K562 (cell line): ENCODE results near the gene SLC2A9. TPM values are rescaled to one million over a fixed set of nuclear protein-coding genes. Genes with fewer than 3 reads are reported as not detected.

ENCODE experiments used
- ATAC-seq: fragments of 200-7000 bp; cut with Tn5 transposase; 3 replicates; pipeline ENCODE4 v1.9.1; 2020; ENCODE audit warnings: moderate library complexity
- BruUV-seq: library from RNA; stranded (reverse); fragments of 400-500 nt; replicated peaks from 2 replicates; lab custom pipeline; 2021; lab: Mats Ljungman, UMichigan
- CTCF ChIA-PET: fragments of 300-600 bp; formaldehyde crosslinking; extraction: SDS; loops from one replicate; lab custom pipeline; 2021; ENCODE audit warnings: low intra/inter-chr PET ratio; lab: Yijun Ruan, JAX
- POLR2A ChIA-PET: fragments of 300-600, 350-650 bp; sonication (Branson Sonifier 250); formaldehyde crosslinking; extraction: SDS; loops from one replicate; lab custom pipeline; 2021; ENCODE audit warnings: antibody characterized with exemption, inconsistent platforms; lab: Yijun Ruan, JAX
- DNase-seq, 4 experiments: peaks; one replicate each; pipeline versions ENCODE4 v3.0.0 to v3.0.0-alpha.2; 2011 to 2018; ENCODE audit warnings: low spot score in 3 of 4, mixed read lengths in 3 of 4; ENCODE audit errors: extremely low read depth in 1 of 4
- FAIRE-seq: peaks from 2 replicates; lab custom pipeline; 2011; peaks lifted over from hg19 to GRCh38; lab: Jason Lieb, UNC
- H2AFZ ChIP-seq: 2 replicates; pipeline ENCODE4 v1.6.0; 2011; ENCODE audit warnings: low read depth, low read length, control low read depth, inconsistent platforms
- H3K27ac ChIP-seq: fragments of 200-600 bp; 3 replicates; pipeline ENCODE4 v1.8.0; 2011; ENCODE audit warnings: low read depth, mild to moderate bottlenecking, control low read depth, inconsistent platforms, low read length, moderate library complexity, mixed read lengths; ENCODE audit errors: extremely low read depth
- H3K27me3 ChIP-seq, 2 experiments: fragments of 300-600 bp in 1 of 2; 2 replicates in 1 of 2; 3 replicates in 1 of 2; pipeline versions ENCODE4 v1.6.0 to v1.8.0; 2011; ENCODE audit warnings: inconsistent platforms in 2 of 2, low read length in 2 of 2, mild to moderate bottlenecking in 1 of 2, mixed read lengths in 1 of 2, moderate library complexity in 1 of 2; ENCODE audit not compliant: control insufficient read depth in 2 of 2, insufficient read depth in 2 of 2
- H3K36me3 ChIP-seq: fragments of 300-600 bp; 3 replicates; pipeline ENCODE4 v1.8.0; 2011; ENCODE audit warnings: mild to moderate bottlenecking, low read length, inconsistent platforms; ENCODE audit not compliant: control insufficient read depth, insufficient read depth
- H3K4me1 ChIP-seq, 2 experiments: fragments of 200-600 bp in 1 of 2; replicated peaks in 1 of 2; 2 replicates in 1 of 2; 3 replicates in 1 of 2; pipeline versions ENCODE4 v1.5.1 to v1.8.0; 2011; ENCODE audit warnings: inconsistent platforms in 2 of 2, low read length in 2 of 2, mild to moderate bottlenecking in 1 of 2, mixed read lengths in 1 of 2, moderate library complexity in 1 of 2; ENCODE audit not compliant: control insufficient read depth in 2 of 2, insufficient read depth in 2 of 2
- H3K4me2 ChIP-seq: 2 replicates; pipeline ENCODE4 v1.6.1; 2011; ENCODE audit warnings: low read length, control low read depth, inconsistent platforms, mixed read lengths; ENCODE audit not compliant: insufficient read depth
- H3K4me3 ChIP-seq: fragments of 200-600 bp; sonication (generic), shearing (Covaris generic); 2 replicates; pipeline ENCODE4 v1.5.1; 2016; ENCODE audit warnings: control low read depth, inconsistent platforms
- H3K79me2 ChIP-seq: fragments of 200-600 bp; 3 replicates; pipeline ENCODE4 v1.8.0; 2011; ENCODE audit warnings: low read length, inconsistent platforms; ENCODE audit not compliant: control insufficient read depth, insufficient read depth
- H3K9ac ChIP-seq, 2 experiments: 2 replicates each; pipeline versions ENCODE4 v1.6.0 to v1.6.1; 2011; ENCODE audit warnings: low read depth in 2 of 2, low read length in 2 of 2, control low read depth in 1 of 2, inconsistent platforms in 1 of 2, mild to moderate bottlenecking in 1 of 2, mixed read lengths in 1 of 2; ENCODE audit not compliant: insufficient read depth in 1 of 2
- H3K9me1 ChIP-seq: one replicate; pipeline ENCODE4 v1.6.0; 2011; ENCODE audit warnings: inconsistent platforms, mild to moderate bottlenecking, low read length, moderate library complexity; ENCODE audit not compliant: control insufficient read depth, insufficient read depth
- H3K9me3 ChIP-seq: replicated peaks from 2 replicates; pipeline ENCODE4 v1.5.1; 2011; ENCODE audit warnings: low read depth, low read length, inconsistent platforms; ENCODE audit not compliant: control insufficient read depth, insufficient read depth
- H4K20me1 ChIP-seq: replicated peaks from 2 replicates; pipeline ENCODE4 v1.6.1; 2011; ENCODE audit warnings: low read length, inconsistent platforms, mixed read lengths; ENCODE audit not compliant: control insufficient read depth, insufficient read depth
- MCM3 ChIP-seq: fragments of 450-650 bp; IDR thresholded peaks from 2 replicates; pipeline ENCODE4 v1.6.1; 2016
- MYNN ChIP-seq, 2 experiments: sonication (generic); formaldehyde crosslinking in 1 of 2; IDR thresholded peaks; 2 replicates each; pipeline versions ENCODE4 v1.5.0 to v1.6.1; 2016 to 2020; ENCODE audit warnings: antibody characterized with exemption in 1 of 2, missing genetic modification reagents in 1 of 2
- WGBS: fragments of 100-300 bp; shearing (Covaris generic); methylation state at CpG from one replicate; pipeline ENCODE4 v1.1.6; 2016; ENCODE audit warnings: low coverage, mixed read lengths; ENCODE audit not compliant: insufficient coverage; ENCODE audit errors: missing lambda C conversion rate; 5-methylcytosine and 5-hydroxymethylcytosine counted together
- in situ Hi-C: fragments of 300-500 bp; cut with MboI; formaldehyde crosslinking; loops from 4 replicates; pipeline ENCODE4 v1.15.0; 2018; ENCODE audit warnings: inconsistent platforms, mixed read lengths
- intact Hi-C: fragments of 100-400 bp; cut with micrococcal nuclease; formaldehyde crosslinking; loops from 2 replicates; pipeline ENCODE4 v1.14.2; 2022
- polyA plus RNA-seq, 8 experiments: library from polyadenylated mRNA; depleted of rRNA in 4 of 8; stranded (reverse) in 5 of 8; unstranded in 3 of 8; fragments of >200 nt; fragmentation: Nextera tagmentation in 2 of 8; fragmentation: Illumina TruSeq in 1 of 8; extraction: Ambion mirVana in 2 of 8; extraction: Trizol in 1 of 8; gene quantifications; 2 replicates each; pipeline versions ENCODE4 v1.2.1 to v1.2.3, GENCODE V29; 2011 to 2014; ENCODE audit warnings: inconsistent platforms in 1 of 8, missing spikeins in 1 of 8
- total RNA-seq, 7 experiments: library from RNA; depleted of rRNA in 6 of 7; stranded (reverse); fragments of >200 nt in 6 of 7; fragmentation: Illumina TruSeq in 2 of 7; extraction: Trizol in 2 of 7; gene quantifications; 2 replicates each; pipeline versions ENCODE4 v1.2.1 to v1.2.3, GENCODE V29; 2011 to 2021; ENCODE audit warnings: low replicate concordance in 1 of 7
- TF ChIP-seq, protein P1 (sequence below): fragments of 250-450 bp; sonication (Bioruptor Pico); IDR thresholded peaks from 2 replicates; pipeline ENCODE4 v1.4.0; 2020

Gene SLC2A9
- total and polyA plus RNA-seq, 9 of the 15 experiments (the other 6 are each of a cell fraction or from before 2014, with no cell fraction given): 0.15 to 1.9 (median 0.76) TPM

DNA sequence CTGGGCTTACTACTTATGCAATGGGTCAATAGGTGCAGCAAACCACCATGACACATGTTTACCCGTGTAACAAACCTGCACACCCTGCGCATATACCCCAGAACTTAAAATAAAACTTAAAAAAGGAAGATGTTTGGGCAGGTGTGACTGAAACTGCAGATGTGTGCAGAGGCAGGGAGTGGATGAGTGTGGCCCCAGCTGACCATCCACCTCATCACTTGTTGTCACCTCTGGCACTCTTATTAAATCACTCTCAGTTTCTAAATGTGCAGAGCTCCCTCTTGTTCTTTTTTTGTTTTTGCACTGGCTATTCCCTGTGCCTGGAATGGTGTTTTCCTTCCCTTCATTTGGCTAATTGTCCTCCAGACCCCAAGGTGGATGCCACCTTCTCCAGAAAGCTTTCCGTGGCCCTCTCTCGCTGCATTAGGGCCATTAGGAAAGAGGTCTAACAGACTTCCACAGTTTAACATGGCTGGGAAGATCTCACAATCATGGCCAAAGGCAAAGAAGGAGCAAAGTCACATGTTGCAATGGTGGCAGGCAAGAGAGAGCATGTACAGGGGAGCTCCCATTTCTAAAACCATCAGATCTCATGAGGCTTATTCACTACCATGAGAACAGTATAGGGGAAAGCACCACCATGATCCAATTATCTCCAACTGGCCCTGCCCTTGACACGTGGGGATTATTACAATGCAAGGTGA is 58.5 kb downstream of the SLC2A9 start:
- POLR2A ChIA-PET: no interaction called here
- in situ Hi-C loops: no loop called here
- no peak overlapping the region for H3K4me2 ChIP-seq
- no peaks in the 10 kb centered on the region for H3K4me1 ChIP-seq
- ATAC-seq (no peak), DNase-seq (no peak)
- TF ChIP-seq, protein P1, sequence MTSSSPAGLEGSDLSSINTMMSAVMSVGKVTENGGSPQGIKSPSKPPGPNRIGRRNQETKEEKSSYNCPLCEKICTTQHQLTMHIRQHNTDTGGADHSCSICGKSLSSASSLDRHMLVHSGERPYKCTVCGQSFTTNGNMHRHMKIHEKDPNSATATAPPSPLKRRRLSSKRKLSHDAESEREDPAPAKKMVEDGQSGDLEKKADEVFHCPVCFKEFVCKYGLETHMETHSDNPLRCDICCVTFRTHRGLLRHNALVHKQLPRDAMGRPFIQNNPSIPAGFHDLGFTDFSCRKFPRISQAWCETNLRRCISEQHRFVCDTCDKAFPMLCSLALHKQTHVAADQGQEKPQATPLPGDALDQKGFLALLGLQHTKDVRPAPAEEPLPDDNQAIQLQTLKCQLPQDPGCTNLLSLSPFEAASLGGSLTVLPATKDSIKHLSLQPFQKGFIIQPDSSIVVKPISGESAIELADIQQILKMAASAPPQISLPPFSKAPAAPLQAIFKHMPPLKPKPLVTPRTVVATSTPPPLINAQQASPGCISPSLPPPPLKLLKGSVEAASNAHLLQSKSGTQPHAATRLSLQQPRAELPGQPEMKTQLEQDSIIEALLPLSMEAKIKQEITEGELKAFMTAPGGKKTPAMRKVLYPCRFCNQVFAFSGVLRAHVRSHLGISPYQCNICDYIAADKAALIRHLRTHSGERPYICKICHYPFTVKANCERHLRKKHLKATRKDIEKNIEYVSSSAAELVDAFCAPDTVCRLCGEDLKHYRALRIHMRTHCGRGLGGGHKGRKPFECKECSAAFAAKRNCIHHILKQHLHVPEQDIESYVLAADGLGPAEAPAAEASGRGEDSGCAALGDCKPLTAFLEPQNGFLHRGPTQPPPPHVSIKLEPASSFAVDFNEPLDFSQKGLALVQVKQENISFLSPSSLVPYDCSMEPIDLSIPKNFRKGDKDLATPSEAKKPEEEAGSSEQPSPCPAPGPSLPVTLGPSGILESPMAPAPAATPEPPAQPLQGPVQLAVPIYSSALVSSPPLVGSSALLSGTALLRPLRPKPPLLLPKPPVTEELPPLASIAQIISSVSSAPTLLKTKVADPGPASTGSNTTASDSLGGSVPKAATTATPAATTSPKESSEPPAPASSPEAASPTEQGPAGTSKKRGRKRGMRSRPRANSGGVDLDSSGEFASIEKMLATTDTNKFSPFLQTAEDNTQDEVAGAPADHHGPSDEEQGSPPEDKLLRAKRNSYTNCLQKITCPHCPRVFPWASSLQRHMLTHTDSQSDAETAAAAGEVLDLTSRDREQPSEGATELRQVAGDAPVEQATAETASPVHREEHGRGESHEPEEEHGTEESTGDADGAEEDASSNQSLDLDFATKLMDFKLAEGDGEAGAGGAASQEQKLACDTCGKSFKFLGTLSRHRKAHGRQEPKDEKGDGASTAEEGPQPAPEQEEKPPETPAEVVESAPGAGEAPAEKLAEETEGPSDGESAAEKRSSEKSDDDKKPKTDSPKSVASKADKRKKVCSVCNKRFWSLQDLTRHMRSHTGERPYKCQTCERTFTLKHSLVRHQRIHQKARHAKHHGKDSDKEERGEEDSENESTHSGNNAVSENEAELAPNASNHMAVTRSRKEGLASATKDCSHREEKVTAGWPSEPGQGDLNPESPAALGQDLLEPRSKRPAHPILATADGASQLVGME (CRISPR knock-in tag): no peak
- TF ChIP-seq MCM3 (no peak), MYNN (IDR thresholded peaks at IDR 0.05) (no peak), MYNN (CRISPR knock-in tag; IDR thresholded peaks at IDR 0.05) (no peak)
- TF ChIP-seq, all 486 proteins: peak for 0
- BruUV-seq: no TSS peak
- Histone ChIP-seq H3K79me2 (no peaks in the 10 kb centered on the region), H3K4me3 (no peak overlapping the region), H3K27me3 (0 out of 5 replicates have a peak, but pooled peaks cover 0 to 4% of the 10 kb centered on the region in 2 experiments), H3K9me1 (no peaks in the 10 kb centered on the region), H3K27ac (no peak overlapping the region), H3K36me3 (no peaks in the 10 kb centered on the region), H2AFZ (no peak overlapping the region), H3K9ac (no peak overlapping the region), H4K20me1 (no peaks in the 10 kb centered on the region), H3K9me3 (no peaks in the 10 kb centered on the region)
- 19% methylated on average over 5 of the region's 5 CpGs for WGBS
- CTCF ChIA-PET: no interaction called here
- no peak for FAIRE-seq
- intact Hi-C loops: no loop called here
